NCI-H345 treated with DMSO at 0.1 percent for 48 hours (cell line): ENCODE data around the gene LSM14B.
"Not testable (repeated sequence)": the region's sequence is repeated elsewhere in the genome, so short reads cannot be mapped to it uniquely, and the experiment has no call there.

Experiments used
- DNase-seq: peaks from one replicate; lab custom pipeline; 2025; ENCODE audit not compliant: unreplicated experiment; lab: John Stamatoyannopoulos, UW

LSM14B gene

DNA sequence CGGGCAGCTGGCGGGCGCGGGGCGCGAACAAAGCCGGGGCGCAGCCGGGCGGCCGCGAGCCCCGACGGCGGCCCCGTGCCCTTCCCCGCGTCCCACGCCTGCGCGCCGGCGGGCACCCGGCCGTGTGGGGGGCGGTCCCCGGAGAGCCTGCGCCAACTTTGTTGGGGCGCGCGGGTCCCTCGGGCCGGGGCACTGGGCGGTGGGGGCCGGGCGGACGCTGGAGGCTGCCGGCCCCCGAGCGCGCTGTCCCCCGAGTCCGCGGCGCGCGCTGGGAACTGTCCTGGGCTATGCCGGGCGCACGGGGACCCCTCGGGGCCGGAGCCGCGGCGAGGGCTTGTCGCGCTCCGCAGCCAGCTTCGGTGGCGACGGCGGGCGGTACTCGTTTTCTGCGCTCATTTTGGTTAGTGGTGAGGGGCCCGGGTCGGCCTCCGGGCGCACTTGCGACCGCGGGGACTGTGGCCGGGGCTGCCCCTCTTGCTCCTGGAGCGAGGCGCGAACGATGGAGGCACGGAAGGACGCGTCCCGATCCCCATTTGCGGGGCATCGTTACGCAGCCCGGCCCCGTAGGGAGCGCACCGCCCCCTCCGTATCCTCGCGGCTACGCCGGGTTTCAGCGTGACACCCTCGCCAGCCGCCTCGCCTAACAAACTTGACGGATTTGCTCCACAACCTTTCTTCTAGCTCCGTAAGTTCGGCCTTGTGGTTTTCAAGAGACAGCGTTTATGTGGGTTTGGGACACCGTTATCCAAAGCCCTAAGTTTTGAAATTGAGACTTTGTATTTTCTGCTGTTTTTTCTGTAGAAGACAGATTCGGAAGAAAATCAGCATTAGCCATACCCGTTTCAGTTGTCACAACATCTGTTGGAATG is 21.9 kb downstream of the LSM14B start:
- no peak for DNase-seq

DNA sequence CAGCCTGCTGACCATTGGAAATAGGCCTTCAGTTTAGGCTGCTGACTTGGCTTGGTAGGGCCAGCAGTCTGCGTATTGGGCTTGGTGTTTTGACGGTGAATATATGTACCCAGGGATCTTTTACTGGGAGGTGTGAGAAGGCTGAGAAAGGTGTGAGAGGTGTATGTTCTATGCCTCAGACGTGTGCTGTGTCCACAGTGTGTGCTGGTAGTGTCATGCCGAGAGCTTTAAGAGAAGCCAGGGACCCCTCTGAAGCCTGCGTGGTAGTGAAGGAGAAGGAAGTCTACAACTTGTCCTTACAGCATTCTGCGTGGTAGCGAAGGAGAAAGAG is 23.4 kb downstream of the LSM14B start:
- no peak for DNase-seq

DNA sequence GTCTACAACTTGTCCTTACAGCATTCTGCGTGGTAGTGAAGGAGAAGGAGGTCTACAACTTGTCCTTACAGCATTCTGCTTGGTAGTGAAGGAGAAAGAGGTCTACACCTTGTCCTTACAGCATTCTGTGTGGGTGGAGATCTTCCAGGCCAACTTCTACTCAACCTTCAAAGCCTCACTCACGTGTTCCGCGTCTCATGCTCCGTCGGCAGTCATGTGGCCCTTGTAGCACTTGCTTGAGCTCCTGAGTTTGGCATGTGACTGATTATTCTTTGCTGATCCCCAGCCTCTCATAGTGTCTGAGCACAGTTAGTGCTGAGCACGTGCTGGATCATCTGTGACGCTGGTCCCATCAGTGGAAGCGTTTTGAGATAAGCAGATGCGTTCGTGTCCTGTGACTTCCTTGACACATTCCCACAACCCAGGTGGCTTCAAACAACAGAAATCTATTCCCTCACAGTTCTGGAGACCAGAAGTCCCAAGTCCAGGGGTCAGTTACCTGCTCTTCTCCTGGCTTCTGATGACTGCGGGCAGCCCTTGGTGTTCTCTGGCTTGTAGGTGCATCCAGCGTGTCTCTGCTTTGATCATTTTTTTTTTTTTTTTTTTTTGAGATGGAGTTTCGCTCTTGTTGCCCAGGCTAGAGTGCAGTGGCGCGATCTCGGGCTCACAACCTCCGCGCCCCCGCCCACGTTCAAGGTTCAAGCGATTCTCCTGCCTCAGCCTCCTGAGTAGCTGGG is 23.9 kb downstream of the LSM14B start:
- DNase-seq: no peak

DNA sequence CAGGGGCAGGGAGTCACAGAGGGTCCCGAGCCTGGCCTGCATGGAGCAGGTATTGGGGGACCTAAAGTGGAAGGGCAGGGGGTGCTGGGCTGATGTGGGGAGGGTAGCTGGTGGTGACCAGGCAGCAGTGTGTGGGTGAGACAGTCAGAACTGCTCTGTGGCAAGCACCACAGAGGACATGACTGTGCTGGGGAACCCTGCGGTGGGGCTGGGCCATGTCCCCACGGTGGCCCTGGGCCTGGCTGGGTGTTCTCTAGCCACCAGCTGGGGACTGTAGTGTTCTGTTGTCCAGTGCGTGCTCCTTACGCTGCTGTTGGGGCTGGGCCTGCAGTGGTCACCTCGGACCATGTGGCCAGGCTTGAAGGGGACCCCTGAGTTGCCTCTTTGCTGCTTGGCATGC is 24.9 kb downstream of the LSM14B start:
- no peak for DNase-seq

DNA sequence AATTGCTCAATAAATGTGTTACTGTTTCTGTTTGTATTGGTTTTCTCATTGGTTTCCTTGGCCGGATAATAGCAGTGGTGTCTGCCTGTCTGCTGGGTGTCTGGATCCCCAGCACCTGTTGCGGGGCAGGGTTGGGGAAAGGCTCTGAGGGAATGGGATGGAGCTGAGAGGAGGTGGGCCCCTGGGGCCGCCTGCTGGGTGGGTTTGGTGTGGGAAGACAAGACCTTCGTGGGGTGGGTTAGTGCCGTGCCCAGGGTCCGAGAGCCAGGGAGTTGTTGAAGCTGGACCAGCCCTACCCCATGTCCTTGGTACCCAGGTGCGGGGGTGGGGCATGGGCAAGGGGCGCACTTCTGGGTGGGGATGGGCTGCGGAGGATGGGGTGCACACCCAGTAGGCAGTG is 25.3 kb downstream of the LSM14B start:
- DNase-seq: no peak

DNA sequence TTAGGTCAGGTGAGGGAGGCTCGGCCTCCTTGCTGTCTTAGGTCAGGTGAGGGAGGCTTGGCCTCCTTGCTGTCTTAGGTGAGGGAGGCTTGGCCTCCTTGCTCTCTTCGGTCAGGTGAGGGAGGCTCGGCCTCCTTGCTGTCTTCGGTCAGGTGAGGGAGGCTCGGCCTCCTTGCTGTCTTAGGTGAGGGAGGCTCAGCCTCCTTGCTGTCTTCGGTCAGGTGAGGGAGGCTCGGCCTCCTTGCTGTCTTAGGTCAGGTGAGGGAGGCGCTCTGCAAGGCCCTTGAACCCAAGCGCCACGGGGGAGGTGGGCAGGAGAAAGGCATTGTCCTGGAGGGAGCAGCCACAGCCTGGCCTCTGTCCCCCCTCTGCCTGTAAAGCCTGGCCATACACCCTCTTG is 26.1 kb downstream of the LSM14B start:
- DNase-seq: not testable (repeated sequence)

DNA sequence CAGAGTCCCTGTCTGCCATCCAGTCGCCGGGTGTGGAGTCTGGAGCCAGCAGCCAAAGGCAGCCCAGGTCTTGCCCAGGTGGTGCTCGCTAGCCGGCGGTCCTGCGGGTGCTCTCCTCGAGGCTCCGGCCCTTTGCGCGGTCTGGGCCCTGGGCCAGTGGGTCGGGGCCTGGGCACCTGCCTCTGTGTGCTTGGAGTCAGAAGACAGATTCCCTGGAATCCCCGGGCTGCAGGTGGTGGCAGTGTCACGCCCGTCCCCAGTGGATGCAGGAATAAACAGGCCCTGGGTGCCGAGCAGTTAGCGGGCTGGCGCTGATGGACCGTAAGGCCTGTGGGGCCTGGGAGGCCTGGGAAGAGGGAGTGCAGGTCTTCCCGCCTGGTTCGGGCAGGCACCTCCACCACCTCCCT is 26.6 kb downstream of the LSM14B start:
- DNase-seq: no peak

DNA sequence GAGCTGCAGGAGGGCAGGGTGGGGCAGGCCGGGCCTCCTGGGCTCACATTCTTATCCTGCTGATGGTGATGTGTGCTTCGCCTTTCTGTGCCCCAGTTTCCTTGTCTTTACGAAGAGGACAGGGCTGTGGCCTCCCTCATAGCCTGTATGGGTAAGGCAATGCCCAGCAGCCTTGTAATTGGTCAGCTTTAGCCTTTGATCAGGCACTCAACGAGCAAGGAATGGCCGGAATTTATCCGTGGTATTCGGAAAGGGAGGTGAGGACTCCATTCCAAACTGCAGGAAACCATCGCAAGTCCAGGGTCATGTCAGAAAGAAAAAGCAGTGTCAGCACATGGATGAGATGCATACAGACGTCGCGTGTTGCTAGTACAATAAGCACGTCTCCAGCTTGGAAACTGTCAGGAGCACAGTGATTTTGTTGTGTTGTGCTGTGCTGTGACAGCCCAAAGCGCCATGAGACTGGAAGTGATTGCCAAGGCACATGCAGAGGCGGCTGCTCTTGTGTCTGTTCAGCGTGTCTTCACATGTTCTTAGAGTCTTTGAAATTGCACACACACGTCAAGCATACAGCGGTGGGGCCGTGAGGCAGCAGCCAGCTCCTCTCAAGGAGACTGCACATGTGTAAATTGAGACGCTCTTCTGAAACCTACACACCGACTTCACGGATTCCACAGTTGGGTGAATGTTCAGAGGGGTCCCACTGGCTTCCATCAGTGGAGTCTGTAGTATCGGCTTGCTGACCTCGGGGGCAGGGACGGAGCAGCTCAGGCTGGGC is 27.4 kb downstream of the LSM14B start:
- DNase-seq: no peak

DNA sequence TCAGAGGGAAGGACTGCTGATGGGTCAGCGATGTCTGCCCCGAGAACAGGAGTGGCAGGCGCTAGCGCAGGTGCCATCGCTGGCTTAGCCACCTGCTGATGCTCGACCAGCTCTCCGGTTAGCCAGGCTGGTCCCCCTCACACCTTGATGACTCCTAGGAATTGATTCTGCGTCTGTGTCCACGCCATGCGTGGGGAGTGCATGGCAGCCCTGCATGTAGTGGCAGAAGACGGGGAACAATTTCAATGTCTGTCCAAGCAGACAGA is 28.0 kb downstream of the LSM14B start:
- DNase-seq: no peak

DNA sequence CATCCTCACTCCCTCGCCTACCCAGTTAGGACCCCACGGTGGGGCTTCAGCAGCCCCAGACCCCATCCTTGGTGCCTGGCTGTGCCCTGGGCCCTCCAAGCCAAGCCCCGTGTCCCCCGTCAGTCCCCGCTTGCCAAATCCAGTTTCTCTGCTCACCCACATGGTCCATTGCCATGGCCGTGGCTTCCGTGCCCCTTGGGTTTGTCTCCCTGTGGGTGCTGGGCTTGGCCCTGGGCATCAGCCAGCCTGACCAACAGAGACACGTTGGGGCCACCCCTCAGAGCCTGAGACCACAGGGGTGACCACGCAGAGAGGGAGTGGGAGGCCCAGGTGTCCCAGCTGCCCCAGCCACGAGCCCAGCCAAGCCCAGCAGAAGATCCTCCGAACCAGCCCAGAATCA is 28.9 kb downstream of the LSM14B start:
- no peak for DNase-seq

DNA sequence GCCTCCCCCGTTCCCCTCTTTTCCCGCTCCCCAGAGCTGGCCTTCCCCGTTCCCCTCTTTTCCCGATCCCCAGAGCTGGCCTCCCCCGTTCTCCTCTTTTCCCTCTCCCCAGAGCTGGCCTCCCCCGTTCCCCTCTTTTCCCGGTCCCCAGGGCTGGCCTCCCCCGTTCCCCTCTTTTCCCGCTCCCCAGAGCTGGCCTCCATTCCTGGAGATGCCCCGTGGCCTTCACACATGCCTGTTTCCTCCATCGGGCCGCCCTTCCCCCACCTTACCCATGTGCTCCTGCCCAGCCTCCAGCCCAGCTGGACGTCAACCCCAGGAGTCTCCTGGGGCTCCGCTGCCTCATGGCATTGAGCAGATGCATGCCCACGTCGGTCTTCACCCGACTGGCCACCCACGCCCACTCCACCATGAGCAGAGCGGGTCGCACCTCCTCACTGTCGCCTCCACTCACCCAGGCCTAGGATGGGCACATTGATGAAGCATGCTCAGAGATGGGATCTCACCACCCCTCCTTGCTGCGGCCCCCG is 29.6 kb downstream of the LSM14B start:
- no peak for DNase-seq

DNA sequence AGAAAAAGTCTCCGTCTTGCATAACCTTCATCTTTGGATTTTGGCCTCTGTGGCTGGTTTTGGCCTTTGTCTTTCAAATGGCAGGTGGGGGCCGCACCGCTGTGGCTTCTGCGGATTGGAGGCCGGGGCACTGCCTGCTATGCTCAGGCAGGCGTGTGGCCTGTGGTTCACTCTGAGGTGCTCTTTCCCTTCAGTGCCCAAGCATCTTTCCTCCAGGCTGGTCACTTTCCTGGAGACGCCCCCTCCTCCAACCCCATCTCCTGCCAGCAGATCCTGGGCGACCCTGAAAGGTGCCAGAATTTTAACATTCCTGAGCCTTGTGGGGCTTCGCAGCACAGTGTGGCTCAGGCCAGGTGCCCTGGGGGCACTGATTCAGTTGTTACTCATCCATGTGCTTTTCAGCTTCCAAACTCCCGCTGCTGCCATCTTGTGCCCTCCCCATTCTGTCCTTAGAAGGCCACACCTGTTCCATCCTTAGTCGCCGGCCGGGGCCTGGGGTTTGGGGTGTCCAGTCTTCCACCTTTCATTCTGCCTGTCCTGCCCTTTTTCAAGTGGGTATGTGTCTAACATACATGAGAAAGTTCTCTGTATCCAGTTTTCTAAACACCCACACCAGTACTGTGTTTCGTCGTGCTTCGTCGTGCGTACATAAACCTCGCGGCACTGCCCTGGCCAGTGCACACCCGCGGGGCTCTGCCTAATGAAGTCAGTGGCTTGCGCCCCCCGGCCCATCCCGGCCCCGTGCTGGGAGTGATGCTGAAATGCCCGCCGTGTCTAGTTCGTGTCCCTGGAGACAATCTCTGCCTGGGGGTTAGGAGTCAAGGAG is 33.4 kb downstream of the LSM14B start:
- no peak for DNase-seq

DNA sequence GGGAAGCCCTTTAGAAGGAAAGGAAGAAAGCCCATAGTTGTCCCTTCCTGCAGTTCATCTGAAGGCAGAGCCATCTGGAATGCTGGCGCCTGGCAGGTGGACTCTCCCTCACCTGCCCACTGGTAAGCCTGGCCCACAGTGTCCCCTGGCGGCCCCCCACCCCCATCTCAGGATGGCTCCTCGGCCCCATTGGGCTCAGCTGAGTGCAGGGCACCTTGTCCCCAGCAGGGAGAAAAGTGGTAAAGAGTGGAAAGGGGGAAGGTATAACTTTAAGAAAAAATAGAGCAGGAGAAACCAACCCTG is 33.9 kb downstream of the LSM14B start:
- no peak for DNase-seq

DNA sequence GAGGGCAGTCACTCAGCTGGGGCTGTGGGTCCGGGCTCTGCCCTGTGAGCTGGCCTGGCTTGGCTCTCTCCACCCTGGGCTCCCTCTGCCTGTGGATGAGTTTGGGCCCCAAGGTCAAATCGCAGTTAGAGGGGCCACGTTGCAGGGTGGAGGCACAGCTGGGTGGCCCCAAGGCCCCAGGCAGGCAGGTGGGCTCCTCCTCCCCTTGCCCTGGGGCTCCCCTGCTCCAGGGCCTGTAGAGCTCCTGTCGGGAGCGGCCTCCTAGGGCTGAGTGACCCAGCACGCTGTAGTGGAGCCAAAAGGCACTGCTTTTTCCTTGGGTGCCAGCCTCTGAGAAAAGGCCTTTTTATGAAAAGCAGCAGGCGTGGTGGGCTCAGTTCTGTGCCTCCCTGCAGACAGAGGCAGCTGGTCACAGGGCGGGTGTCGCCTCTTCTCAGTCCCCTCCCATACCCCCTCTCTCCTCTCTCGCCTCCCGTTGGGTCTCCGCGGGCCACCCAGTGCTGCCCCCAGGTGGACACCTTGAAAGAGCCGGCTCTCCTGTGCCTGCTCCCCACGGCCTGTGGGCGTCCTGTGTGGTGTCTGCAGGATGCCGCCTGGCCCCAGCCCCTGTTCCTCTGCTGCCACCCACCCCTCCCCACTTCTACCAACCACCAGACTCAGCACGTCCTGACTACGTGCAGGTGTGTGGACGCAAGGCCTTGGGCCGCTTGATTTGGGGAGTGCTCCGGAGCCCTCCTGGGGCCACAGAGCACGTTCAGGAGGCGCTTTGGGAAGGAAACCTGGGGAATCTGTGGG is 34.5 kb downstream of the LSM14B start:
- DNase-seq: peak; percentile 43

DNA sequence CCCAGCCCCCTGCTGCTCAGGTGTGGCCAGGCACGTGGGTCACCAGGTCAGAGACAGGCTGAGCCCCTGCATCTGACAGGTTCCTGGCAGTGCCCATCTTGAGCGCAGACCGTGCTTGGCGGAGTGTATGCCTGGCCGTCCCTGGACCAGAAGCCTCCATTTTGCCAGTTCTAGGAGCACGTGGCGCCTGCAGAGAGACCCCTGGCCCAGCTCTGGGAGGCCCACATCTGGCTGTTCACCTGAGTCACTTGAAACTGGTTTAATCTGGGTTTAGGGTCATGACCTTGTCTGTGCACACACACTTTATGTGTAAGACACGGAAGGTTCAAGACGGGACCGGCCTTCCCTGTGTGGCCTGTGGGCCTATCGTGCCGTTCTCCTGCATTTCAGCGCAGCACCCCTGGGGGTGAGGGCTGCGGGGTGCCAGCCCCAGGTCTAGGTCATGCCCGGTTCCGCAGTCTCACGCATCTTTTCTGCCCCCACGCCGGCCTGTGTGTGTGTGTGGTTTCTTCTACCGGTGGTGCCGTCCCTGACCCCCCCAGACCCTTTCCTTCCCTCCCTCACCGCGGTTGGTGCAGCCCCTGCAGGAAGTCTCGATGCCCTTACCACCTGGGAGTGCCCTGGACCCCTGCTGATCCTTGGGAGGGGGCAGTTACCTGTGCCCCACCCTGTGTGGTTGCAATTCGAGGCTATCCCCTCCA is 35.3 kb downstream of the LSM14B start:
- DNase-seq: no peak

DNA sequence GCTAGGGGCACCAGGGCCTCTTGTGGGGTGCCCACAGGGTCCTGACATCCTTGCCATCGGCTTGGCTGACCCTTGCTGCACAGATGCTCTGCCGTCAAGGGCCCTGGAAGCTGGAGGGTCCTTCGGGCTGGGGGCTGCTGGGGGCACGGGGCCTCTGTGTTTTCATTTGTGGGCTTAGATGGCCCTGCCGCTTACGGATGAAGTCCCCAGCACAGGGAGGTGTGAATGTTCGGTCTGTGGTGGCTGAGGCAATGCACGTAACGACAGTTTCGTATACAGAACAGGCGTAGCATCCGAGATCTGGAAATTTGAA is 35.8 kb downstream of the LSM14B start:
- no peak for DNase-seq

DNA sequence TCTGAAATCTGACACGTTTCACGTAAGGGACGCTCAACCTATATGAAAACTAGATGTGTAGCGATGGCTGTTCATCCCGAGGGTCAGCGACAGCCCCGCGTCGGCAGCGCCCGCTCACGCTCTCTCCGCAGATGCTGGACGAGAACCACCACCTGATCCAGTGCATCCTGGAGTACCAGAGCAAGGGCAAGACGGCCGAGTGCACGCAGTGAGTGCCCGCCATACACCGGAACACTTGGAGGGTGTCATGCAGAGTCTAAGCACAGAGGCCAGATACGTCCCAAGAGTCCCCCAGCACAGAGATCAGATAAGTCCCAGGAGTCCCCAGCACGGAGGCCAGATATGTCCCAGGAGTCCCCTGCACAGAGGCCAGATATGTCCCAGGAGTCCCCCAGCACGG is 36.3 kb downstream of the LSM14B start:
- DNase-seq: no peak

DNA sequence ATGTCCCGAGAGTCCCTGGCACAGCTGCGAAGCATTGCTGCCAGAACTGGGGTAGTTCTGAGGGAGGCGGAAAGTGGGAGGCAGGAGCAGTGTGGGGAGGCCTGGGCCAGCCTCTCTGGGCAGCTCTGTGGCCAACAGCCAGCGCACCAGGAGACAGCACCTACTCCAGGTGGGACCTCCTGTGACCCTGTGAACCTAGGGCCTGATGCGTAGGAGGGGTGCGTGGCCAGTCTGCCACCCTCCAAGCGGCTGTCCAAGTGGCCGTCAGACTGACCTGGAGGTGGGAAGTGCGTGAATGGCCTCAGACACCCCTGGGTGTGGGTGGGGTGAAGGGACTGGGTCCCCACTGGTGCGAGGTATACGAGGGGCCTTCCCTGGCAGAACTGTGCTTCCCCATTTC is 36.8 kb downstream of the LSM14B start:
- DNase-seq: no peak

DNA sequence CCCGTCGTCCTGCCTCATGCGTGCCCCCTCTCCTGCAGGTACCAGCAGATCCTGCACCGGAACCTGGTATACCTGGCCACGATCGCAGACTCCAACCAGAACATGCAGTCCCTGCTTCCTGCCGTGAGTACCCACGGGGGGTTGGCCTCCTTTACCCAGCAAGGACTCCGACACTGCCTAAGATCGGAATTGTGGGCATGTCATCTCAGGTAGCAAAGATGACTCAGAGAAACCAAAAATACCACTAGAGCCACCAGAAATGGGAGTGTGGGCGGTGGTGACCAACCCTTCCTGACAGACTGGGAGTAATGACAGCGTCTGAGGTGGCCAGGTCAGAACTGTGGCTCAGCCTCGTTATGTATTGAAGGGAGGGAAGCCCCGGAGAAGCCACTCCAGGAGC is 37.6 kb downstream of the LSM14B start:
- no peak for DNase-seq

DNA sequence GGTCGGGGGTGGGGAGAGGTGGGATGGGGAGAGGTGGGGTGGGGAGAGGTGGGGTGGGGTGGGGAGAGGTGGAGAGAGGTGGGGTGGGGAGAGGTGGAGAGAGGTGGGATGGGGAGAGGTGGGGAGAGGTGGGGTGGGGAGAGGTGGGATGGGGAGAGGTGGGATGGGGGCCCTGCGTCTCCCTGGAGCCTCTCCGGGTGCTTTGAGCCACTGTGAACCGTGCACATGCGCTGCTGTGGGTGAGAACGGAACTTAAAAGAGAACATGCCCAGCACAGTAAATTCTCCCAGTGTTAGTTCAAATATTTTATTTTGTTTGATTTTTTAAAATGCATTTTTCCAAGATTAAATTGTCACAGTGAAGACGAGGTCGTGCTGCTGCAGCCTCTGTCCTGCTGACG is 38.0 kb downstream of the LSM14B start:
- no peak for DNase-seq
